Measurements from ENCODE around the gene CACNA2D3.
A peak's percentile ranks its signal among the peaks of the same experiment; 100 is the strongest.
"Not testable (repeated sequence)": the region's sequence is repeated elsewhere in the genome, so short reads cannot be mapped to it uniquely, and the experiment has no call there.

The CACNA2D3 gene

GRCh38 chr3:54591157-54591556, 468.8 kb downstream of the CACNA2D3 start:
- no peak for DNase-seq

GRCh38 chr3:54593653-54594052, 471.3 kb downstream of the CACNA2D3 start:
- no peak for DNase-seq

DNA sequence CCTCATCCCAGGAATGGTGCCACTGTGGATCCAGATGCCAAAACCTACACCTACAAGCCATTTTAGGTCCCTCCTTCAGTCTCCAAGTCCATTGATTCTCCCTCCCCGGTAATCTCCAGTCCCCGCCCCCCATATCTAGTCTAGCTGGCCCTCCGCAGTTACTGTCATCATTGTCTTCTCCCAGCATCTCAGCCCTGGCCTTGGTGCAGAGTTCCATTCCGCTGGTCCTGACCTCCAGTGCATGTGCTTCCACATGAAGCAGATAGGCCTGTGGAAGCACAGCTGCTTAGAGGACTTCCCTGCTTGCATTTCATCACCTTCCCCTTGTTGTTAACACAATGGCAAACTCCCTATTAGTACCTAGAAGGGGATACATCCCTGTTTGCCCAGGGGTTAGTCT, 473.7 kb downstream of the CACNA2D3 start:
- DNase-seq: no peak

- no peak for DNase-seq
Observed at GRCh38 chr3:54599716-54600115, 477.4 kb downstream of the CACNA2D3 start.

DNA sequence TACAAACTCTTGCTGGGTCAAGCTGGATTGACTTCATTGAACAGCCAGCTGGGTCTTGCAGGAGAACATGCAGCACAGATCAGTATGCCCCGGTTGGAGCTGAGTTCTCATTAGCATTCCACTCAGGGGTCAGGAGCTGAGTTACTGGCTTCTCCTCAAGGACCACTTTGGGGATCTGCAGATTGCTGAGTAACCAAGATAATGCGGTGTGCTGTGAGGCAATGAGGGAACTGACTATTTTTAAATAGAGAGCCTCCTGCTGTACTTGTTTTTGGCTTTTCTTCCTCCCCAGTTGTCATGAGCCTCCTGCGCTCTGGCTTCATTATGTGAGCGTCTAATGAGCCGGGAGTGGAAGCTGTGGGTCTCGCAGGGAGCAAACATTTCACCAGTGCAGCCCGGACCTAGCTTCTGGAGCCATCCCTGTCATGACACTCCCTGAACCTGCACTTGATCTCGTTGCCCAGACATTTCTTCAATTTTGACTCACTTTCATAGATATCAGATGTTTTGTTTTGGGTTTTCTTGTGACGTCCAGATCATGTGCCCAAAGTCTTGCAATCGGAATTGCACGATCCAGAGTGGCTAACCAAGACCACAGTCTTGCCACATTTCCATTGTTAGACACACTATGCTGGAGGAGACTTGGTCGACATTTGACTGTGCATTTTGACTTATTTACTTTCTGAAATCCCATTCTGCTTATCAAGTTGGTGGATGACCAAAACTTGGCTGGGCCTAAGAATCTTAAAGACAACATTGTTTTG, 478.3 kb downstream of the CACNA2D3 start:
- no peak for DNase-seq

GRCh38 chr3:54604495-54604894, 482.1 kb downstream of the CACNA2D3 start:
- no peak for DNase-seq

- DNase-seq: no peak
Observed at GRCh38 chr3:54608041-54608440, 485.7 kb downstream of the CACNA2D3 start.

DNA sequence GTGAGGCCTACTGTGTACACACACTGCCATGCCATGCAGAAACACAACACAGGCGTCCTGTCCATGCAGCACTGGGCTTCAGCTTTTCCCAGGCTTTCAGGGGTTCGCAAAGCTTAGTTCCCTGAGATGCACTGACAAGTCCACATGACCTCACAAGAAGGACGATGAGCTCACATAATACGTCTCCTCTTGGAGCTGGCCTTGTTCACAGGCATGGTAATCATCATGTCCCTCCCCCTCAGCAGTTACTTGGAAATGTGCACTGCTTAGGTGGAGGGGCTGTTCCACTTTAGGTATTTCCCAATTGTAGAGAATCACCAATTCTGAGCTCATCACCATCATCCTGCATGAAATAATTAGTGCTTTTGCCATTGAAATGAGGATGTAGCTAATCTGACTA, 496.7 kb downstream of the CACNA2D3 start:
- DNase-seq: no peak

GRCh38 chr3:54619531-54619930, 497.2 kb downstream of the CACNA2D3 start:
- DNase-seq: no peak

GRCh38 chr3:54621184-54621583, 498.8 kb downstream of the CACNA2D3 start:
- DNase-seq: peak; percentile 36

DNA sequence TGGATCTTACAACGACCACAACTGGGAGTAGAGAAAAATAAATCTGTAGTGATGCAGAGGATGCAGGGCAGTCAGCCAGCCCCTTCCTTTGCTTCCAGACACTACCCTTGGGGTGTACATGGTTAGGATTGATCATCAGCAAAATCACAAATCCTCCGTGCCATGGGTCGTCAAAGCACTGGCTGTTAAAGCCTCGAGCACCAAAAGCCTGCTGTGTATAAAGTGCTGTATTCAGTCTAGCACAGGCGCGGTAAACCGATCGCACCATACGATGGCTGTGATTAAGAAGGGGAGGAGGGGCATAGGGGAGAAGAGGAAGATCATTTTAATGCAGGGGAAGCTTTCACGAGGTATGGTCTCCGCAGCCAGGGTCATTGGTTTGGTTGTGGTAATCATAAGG, 500.3 kb downstream of the CACNA2D3 start:
- no peak for DNase-seq

DNA sequence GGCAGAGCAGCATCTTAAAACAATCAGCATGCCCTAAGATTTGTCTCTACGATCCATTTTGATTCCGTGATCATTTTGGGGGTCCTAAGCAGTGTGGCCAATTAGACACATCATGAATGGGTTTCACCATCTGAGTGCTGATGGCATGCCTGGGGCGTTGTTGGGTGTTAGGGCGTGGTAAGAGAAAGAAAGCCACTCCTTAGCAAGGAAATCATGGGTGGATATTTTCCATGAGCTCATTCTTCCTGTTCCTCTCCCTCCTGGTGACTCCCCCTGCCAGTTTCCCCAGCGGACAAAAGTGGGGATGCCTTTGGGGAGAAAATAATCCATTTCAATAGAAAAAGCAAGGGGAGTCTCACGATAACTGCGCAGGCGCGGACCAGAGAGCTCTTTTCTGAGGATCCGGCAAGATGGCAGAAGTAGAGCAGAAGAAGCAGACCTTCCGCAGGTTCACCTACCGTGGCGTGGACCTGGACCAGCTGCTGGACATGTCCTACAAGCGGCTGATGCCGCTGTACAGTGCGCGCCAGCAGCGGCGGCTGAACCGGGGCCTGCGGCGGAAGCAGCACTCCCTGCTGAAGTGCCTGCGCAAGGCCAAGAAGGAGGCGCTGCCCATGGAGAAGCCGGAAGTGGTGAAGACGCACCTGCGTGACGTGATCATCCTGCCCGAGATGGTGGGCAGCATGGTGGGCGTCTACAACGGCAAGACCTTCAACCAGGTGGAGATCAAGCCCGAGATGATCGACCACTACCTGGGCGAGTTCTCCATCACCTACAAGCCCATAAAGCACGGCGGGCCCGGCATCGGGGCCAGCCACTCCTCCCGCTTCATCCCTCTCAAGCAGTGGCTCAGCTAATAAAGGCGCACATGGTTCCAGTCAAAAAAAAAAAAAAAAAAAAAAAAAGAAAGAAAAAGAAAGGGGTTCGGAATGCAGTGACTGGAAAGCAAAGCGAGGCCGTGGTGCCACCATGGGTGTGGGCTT, 503.7 kb downstream of the CACNA2D3 start:
- no peak for DNase-seq

- DNase-seq: no peak
Observed at GRCh38 chr3:54628888-54629441, 506.6 kb downstream of the CACNA2D3 start.

DNA sequence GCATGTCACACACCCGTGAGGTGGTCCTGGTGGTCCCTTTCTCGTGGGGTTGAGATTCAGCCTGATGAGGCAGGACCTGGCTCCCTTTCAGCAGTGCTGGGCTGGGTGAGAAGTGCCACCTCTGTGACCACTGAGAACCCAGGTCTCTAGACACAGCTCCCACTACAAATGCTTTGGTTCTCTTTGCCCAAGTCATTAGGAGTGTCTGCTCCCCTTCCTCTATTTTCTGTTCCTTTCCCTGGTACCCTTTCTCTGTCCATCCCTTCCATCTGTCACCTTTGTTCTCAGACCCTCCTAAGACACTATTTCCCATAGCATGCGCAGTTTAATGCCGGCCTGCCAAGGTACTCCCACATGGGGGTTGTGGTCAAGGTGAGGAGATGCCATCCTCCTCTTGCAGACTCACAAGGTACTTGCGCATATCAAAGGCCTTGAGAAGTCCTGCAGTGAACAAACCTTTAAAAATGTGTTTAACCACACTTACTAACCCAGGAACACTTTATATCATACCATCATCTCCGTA, 507.8 kb downstream of the CACNA2D3 start:
- DNase-seq: no peak

- not testable (repeated sequence) for DNase-seq
Observed at GRCh38 chr3:54631001-54631400, 508.6 kb downstream of the CACNA2D3 start.

DNA sequence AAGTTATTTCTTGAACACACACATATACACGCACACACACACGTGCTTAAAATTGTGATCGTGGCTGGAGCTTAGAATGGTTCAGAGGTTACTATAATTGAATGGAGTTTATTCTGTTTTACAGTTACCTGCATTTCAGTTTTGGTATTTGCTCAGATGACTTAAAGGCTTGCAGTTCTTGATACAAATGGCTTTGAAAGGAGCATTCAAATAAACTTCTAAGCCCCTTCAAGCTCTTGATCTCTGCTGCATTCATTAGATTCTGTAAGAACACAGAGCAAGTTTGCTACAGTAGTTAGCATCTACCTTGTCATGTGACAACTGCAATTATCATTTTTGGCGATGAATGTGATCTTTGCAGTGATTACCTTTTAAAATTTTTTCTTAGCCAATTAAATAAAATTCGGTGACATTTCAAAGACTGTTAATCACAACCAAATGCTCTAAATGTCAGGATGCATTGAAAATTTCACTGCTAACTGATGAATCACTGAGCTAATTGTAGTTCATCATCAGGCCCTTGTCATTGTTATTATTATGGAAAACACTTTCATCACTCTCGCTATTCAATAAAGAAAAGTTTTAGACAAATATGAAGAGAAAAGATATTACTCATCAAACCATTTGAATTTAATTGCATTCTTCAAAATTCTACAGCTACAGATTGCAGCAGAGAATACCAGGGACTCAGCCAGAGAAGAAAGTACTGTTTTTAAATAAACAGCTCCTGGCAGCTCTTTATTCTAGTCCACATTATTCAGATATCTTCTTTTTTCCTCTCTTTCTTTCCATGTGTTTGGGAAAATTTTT, 509.4 kb downstream of the CACNA2D3 start:
- DNase-seq: no peak

- DNase-seq: no peak
Observed at GRCh38 chr3:54632326-54632665, 509.9 kb downstream of the CACNA2D3 start.

DNA sequence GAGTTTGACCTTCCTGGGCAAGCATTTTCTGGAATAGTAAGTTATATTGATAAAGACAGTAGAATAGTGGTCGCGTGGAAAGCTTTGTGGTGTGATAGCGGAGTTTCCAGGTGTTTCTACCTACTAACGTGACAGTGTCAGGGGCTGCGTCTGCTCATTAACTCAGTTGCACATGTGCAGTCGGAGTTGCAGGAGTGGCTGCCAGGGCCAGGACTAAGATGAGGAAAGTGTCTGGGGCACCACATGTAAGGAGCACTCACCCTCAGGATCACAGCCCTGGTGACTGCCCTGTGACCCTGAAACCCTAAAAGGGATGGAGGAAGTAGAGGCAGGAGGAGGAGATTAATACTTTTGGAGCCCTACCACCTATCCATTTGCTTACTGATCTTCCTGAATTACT, 510.5 kb downstream of the CACNA2D3 start:
- DNase-seq: no peak

- no peak for DNase-seq
Observed at GRCh38 chr3:54633444-54634121, 511.2 kb downstream of the CACNA2D3 start.

DNA sequence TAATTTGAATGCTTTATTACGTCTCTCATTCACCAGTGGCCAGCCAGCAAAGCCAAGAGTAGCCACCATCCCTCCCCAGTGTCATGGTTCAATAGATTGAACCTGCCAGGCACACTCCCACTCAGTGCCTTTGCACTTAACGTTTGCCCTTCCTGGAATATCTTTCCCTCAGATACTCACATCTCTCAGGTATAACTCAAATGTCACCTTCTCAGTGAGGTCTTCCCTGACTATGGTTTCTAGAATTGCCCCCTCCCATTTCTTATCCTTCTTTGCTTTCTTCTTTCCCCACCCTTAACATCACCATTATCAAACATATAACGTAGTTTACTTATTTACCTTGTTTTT, 511.7 kb downstream of the CACNA2D3 start:
- no peak for DNase-seq

DNA sequence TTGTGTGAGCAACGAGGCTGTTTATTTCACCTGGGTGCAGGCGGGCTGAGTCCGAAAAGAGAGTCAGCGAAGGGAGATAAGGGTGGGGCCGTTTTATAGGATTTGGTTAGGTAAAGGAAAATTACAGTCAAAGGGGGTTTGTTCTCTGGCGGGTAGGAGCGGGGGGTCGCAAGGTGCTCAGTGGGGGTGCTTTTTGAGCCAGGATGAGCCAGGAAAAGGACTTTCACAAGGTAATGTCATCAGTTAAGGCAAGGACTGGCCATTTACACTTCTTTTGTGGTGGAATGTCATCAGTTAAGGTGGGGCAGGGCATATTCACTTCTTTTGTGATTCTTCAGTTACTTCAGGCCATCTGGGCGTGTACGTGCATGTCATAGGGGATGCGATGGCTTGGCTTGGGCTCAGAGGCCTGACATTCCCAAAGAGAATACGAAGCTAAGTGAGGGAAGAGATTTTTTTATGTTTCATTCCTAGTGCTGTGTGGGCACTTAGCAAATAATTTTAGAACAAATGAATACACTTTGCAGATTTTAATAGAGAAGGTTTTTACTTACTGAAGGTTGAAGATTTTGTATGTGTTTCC, 517.5 kb downstream of the CACNA2D3 start:
- not testable (repeated sequence) for DNase-seq

All from NCI-H146 (cell line).